Measurements from ENCODE around the gene SLC17A7. TPM values are rescaled to one million over a fixed set of nuclear protein-coding genes. Genes with fewer than 3 reads are reported as not detected.
A peak's percentile ranks its signal among the peaks of the same experiment; 100 is the strongest.

The SLC17A7 gene
- total and polyA plus RNA-seq, 2 of the 13 experiments (the other 11 are each of a cell fraction or from before 2014, with no cell fraction given): 0.32 TPM; not detected in 1

DNA sequence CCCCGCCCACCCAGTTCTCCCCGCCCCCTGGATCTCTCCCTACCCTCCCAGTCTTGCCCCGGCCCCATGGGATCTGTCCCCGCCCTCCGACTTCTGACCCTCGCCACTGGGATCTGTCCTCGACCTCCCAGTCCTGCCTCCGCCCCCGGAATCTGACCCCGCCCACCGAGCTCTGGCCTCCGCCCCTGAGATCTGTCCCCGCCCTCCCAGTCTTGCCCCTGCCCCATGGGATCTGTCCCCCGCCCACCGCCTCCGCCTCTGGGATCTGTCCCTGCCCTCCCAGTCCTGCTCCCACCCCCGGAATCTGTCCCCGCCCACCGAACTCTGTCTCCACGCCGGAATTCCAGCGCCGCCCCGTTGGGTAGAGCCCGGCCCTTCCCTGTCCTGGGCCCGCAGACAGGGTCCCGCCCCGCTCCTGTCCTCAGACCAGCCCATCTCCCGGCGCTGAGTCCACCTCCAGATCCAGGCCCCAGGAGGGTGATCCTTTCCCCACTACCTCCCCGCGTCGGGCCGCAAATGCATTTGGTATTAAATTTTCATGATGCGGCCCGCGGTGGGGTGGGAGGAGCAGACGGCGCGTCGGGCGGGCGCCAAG, 1.5 kb upstream of the SLC17A7 start (continued):
- TF ChIP-seq PAX8 (CRISPR knock-in tag; IDR thresholded peaks at IDR 0.05; ENCODE audit: borderline replicate concordance) (no peak), FOXA1 (IDR thresholded peaks at IDR 0.05) (no peak), FOXA1 (CRISPR knock-in tag; IDR thresholded peaks at IDR 0.05) (no peak), ZNF383 (CRISPR knock-in tag; IDR thresholded peaks at IDR 0.05; ENCODE audit: borderline replicate concordance) (no peak), ZNF563 (CRISPR knock-in tag; IDR thresholded peaks at IDR 0.05) (peak; percentile 78), ZSCAN31 (CRISPR knock-in tag; IDR thresholded peaks at IDR 0.05; ENCODE audit: low read depth) (no peak), POLR2A (IDR thresholded peaks at IDR 0.05; ENCODE audit: insufficient read depth in 1 of 2, low read depth in 2 of 2, low read length in 2 of 2) (peak in 1 of 2 experiments; percentile 56; a peak in 2 of 4 replicates)
- TF ChIP-seq, protein P1, sequence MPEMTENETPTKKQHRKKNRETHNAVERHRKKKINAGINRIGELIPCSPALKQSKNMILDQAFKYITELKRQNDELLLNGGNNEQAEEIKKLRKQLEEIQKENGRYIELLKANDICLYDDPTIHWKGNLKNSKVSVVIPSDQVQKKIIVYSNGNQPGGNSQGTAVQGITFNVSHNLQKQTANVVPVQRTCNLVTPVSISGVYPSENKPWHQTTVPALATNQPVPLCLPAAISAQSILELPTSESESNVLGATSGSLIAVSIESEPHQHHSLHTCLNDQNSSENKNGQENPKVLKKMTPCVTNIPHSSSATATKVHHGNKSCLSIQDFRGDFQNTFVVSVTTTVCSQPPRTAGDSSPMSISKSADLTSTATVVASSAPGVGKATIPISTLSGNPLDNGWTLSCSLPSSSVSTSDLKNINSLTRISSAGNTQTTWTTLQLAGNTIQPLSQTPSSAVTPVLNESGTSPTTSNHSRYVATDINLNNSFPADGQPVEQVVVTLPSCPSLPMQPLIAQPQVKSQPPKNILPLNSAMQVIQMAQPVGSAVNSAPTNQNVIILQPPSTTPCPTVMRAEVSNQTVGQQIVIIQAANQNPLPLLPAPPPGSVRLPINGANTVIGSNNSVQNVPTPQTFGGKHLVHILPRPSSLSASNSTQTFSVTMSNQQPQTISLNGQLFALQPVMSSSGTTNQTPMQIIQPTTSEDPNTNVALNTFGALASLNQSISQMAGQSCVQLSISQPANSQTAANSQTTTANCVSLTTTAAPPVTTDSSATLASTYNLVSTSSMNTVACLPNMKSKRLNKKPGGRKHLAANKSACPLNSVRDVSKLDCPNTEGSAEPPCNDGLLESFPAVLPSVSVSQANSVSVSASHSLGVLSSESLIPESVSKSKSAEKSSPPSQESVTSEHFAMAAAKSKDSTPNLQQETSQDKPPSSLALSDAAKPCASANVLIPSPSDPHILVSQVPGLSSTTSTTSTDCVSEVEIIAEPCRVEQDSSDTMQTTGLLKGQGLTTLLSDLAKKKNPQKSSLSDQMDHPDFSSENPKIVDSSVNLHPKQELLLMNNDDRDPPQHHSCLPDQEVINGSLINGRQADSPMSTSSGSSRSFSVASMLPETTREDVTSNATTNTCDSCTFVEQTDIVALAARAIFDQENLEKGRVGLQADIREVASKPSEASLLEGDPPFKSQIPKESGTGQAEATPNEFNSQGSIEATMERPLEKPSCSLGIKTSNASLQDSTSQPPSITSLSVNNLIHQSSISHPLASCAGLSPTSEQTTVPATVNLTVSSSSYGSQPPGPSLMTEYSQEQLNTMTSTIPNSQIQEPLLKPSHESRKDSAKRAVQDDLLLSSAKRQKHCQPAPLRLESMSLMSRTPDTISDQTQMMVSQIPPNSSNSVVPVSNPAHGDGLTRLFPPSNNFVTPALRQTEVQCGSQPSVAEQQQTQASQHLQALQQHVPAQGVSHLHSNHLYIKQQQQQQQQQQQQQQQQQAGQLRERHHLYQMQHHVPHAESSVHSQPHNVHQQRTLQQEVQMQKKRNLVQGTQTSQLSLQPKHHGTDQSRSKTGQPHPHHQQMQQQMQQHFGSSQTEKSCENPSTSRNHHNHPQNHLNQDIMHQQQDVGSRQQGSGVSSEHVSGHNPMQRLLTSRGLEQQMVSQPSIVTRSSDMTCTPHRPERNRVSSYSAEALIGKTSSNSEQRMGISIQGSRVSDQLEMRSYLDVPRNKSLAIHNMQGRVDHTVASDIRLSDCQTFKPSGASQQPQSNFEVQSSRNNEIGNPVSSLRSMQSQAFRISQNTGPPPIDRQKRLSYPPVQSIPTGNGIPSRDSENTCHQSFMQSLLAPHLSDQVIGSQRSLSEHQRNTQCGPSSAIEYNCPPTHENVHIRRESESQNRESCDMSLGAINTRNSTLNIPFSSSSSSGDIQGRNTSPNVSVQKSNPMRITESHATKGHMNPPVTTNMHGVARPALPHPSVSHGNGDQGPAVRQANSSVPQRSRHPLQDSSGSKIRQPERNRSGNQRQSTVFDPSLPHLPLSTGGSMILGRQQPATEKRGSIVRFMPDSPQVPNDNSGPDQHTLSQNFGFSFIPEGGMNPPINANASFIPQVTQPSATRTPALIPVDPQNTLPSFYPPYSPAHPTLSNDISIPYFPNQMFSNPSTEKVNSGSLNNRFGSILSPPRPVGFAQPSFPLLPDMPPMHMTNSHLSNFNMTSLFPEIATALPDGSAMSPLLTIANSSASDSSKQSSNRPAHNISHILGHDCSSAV (CRISPR knock-in tag; IDR thresholded peaks at IDR 0.05; ENCODE audit: borderline replicate concordance): no peak
- TF ChIP-seq, protein P2, sequence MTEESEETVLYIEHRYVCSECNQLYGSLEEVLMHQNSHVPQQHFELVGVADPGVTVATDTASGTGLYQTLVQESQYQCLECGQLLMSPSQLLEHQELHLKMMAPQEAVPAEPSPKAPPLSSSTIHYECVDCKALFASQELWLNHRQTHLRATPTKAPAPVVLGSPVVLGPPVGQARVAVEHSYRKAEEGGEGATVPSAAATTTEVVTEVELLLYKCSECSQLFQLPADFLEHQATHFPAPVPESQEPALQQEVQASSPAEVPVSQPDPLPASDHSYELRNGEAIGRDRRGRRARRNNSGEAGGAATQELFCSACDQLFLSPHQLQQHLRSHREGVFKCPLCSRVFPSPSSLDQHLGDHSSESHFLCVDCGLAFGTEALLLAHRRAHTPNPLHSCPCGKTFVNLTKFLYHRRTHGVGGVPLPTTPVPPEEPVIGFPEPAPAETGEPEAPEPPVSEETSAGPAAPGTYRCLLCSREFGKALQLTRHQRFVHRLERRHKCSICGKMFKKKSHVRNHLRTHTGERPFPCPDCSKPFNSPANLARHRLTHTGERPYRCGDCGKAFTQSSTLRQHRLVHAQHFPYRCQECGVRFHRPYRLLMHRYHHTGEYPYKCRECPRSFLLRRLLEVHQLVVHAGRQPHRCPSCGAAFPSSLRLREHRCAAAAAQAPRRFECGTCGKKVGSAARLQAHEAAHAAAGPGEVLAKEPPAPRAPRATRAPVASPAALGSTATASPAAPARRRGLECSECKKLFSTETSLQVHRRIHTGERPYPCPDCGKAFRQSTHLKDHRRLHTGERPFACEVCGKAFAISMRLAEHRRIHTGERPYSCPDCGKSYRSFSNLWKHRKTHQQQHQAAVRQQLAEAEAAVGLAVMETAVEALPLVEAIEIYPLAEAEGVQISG (CRISPR knock-in tag; IDR thresholded peaks at IDR 0.05): no peak
- TF ChIP-seq, protein P3, sequence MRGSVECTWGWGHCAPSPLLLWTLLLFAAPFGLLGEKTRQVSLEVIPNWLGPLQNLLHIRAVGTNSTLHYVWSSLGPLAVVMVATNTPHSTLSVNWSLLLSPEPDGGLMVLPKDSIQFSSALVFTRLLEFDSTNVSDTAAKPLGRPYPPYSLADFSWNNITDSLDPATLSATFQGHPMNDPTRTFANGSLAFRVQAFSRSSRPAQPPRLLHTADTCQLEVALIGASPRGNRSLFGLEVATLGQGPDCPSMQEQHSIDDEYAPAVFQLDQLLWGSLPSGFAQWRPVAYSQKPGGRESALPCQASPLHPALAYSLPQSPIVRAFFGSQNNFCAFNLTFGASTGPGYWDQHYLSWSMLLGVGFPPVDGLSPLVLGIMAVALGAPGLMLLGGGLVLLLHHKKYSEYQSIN (CRISPR knock-in tag; IDR thresholded peaks at IDR 0.05; ENCODE audit: borderline replicate concordance): no peak
- TF ChIP-seq, protein P4, sequence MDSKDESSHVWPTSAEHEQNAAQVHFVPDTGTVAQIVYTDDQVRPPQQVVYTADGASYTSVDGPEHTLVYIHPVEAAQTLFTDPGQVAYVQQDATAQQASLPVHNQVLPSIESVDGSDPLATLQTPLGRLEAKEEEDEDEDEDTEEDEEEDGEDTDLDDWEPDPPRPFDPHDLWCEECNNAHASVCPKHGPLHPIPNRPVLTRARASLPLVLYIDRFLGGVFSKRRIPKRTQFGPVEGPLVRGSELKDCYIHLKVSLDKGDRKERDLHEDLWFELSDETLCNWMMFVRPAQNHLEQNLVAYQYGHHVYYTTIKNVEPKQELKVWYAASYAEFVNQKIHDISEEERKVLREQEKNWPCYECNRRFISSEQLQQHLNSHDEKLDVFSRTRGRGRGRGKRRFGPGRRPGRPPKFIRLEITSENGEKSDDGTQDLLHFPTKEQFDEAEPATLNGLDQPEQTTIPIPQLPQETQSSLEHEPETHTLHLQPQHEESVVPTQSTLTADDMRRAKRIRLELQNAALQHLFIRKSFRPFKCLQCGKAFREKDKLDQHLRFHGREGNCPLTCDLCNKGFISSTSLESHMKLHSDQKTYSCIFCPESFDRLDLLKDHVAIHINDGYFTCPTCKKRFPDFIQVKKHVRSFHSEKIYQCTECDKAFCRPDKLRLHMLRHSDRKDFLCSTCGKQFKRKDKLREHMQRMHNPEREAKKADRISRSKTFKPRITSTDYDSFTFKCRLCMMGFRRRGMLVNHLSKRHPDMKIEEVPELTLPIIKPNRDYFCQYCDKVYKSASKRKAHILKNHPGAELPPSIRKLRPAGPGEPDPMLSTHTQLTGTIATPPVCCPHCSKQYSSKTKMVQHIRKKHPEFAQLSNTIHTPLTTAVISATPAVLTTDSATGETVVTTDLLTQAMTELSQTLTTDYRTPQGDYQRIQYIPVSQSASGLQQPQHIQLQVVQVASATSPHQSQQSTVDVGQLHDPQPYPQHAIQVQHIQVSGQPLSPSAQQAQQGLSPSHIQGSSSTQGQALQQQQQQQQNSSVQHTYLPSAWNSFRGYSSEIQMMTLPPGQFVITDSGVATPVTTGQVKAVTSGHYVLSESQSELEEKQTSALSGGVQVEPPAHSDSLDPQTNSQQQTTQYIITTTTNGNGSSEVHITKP (CRISPR knock-in tag; IDR thresholded peaks at IDR 0.05; ENCODE audit: low read depth): no peak
- TF ChIP-seq, protein P5, sequence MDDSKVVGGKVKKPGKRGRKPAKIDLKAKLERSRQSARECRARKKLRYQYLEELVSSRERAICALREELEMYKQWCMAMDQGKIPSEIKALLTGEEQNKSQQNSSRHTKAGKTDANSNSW (CRISPR knock-in tag; IDR thresholded peaks at IDR 0.05; ENCODE audit: borderline replicate concordance): no peak
